OCI-LY7 (cell line): Measurements from ENCODE around the gene SPP1. TPM values are rescaled to one million over a fixed set of nuclear protein-coding genes. Genes with fewer than 3 reads are reported as not detected.

Experiments
- BruUV-seq: library from RNA; stranded (reverse); fragments of 400-500 nt; replicated peaks from 2 replicates; lab custom pipeline; 2021; lab: Mats Ljungman, UMichigan
- CTCF ChIA-PET: fragments of 300-600 bp; sonication (Branson Sonifier 250); formaldehyde crosslinking; loops from one replicate; lab custom pipeline; 2022; ENCODE audit warnings: antibody characterized with exemption; ENCODE audit not compliant: unreplicated experiment; lab: Charles Lee
- POLR2A ChIA-PET: fragments of 300-600 bp; sonication (Branson Sonifier 250); formaldehyde crosslinking; loops from one replicate; lab custom pipeline; 2022; ENCODE audit warnings: antibody characterized with exemption; lab: Charles Lee
- DNase-seq: peaks from one replicate; pipeline ENCODE4 v3.0.0-alpha.2; 2015; ENCODE audit warnings: low spot score
- H2AFZ ChIP-seq: fragments of 200-600 bp; sonication (generic), shearing (Covaris generic); 2 replicates; pipeline ENCODE4 v1.6.1; 2014; ENCODE audit warnings: mild to moderate bottlenecking, antibody characterized with exemption, low read length, moderate library complexity
- H3K27ac ChIP-seq: fragments of 200-600 bp; sonication (generic); 2 replicates; pipeline ENCODE4 v1.5.1; 2014; ENCODE audit warnings: mixed run types, low read depth, mild to moderate bottlenecking, moderate library complexity, low read length, inconsistent platforms; ENCODE audit not compliant: poor library complexity, severe bottlenecking
- H3K36me3 ChIP-seq: fragments of 200-600 bp; sonication (generic); 2 replicates; pipeline ENCODE4 v1.6.1; 2014; ENCODE audit warnings: mild to moderate bottlenecking, antibody characterized with exemption, low read length, moderate library complexity, mixed read lengths; ENCODE audit not compliant: insufficient read depth
- H3K4me1 ChIP-seq: fragments of 200-600 bp; sonication (generic); 2 replicates; pipeline ENCODE4 v1.5.1; 2014; ENCODE audit warnings: mild to moderate bottlenecking, low read length; ENCODE audit not compliant: insufficient read depth, poor library complexity, severe bottlenecking
- H3K4me2 ChIP-seq: fragments of 200-600 bp; sonication (generic); 2 replicates; pipeline ENCODE4 v1.6.1; 2014; ENCODE audit warnings: mild to moderate bottlenecking, low read length
- H3K4me3 ChIP-seq: fragments of 200-600 bp; sonication (generic); 2 replicates; pipeline ENCODE4 v1.5.1; 2014; ENCODE audit warnings: mild to moderate bottlenecking, low read depth, low read length; ENCODE audit not compliant: poor library complexity, severe bottlenecking
- H3K79me2 ChIP-seq: fragments of 200-600 bp; sonication (generic); 2 replicates; pipeline ENCODE4 v1.6.1; 2016; ENCODE audit warnings: low read depth, mild to moderate bottlenecking, low read length, moderate library complexity, mixed read lengths; ENCODE audit not compliant: insufficient read depth
- H3K9me2 ChIP-seq: fragments of 200-600 bp; sonication (generic); 2 replicates; pipeline ENCODE4 v1.6.1; 2016; ENCODE audit warnings: mild to moderate bottlenecking, low read length, mixed read lengths; ENCODE audit not compliant: insufficient read depth
- H3K9me3 ChIP-seq: fragments of 200-600 bp; sonication (generic); 2 replicates; pipeline ENCODE4 v1.6.1; 2014; ENCODE audit warnings: mild to moderate bottlenecking, mixed run types, low read length, mixed read lengths
- H4K20me1 ChIP-seq: fragments of 200-600 bp; sonication (generic); 2 replicates; pipeline ENCODE4 v1.6.1; 2014; ENCODE audit warnings: mild to moderate bottlenecking, antibody characterized with exemption, low read length, moderate library complexity, mixed read lengths; ENCODE audit not compliant: insufficient read depth
- CTCF ChIP-seq: fragments of 200-600 bp; sonication (generic); conservative IDR thresholded peaks from 2 replicates; pipeline ENCODE4 v1.5.1; 2014; ENCODE audit warnings: mild to moderate bottlenecking, antibody characterized with exemption, low read length, moderate library complexity, mixed read lengths
- EZH2phosphoT487 ChIP-seq: fragments of 200-600 bp; sonication (generic); IDR thresholded peaks from 2 replicates; pipeline ENCODE4 v1.6.1; 2018; ENCODE audit warnings: low read depth, borderline replicate concordance, mild to moderate bottlenecking, mixed run types, antibody characterized with exemption, low read length, moderate library complexity, mixed read lengths
- intact Hi-C: fragments of 100-400 bp; cut with micrococcal nuclease; formaldehyde crosslinking; loops from one replicate; pipeline ENCODE4 v1.10.0; 2022; ENCODE audit not compliant: unreplicated experiment
- total RNA-seq, 2 experiments: library from RNA; depleted of rRNA in 1 of 2; stranded (reverse); fragments of >200 nt in 1 of 2; shearing (Covaris generic) in 1 of 2; gene quantifications; 2 replicates each; pipeline ENCODE4 v1.2.3, GENCODE V29; 2014 to 2022

SPP1 gene
- total RNA-seq, 2 experiments from 2014 or later, result 1.4 TPM; not detected in 1

- ChIA-PET CTCF (no interaction called here), POLR2A (no interaction called here)
- TF ChIP-seq CTCF (no peak), EZH2phosphoT487 (no peak)
- no peak for DNase-seq
- Histone ChIP-seq H3K4me1 (no peaks in the 10 kb centered on the region), H3K9me3 (no peaks in the 10 kb centered on the region), H4K20me1 (no peaks in the 10 kb centered on the region), H3K79me2 (no peaks in the 10 kb centered on the region), H2AFZ (no peak overlapping the region), H3K4me3 (no peak overlapping the region), H3K36me3 (no peaks in the 10 kb centered on the region), H3K27ac (no peak overlapping the region), H3K4me2 (no peak overlapping the region), H3K9me2 (no peaks in the 10 kb centered on the region)
- no TSS peak for BruUV-seq
- intact Hi-C loops, result no loop called here
These were observed 33.7 kb upstream of the SPP1 start for GRCh38 chr4:87941537-87942392.

GRCh38 chr4:87943660-87944149 lies 31.8 kb upstream of the SPP1 start:
- BruUV-seq, result no TSS peak
- no peaks in the 10 kb centered on the region for H3K4me1 ChIP-seq
- TF ChIP-seq CTCF, result no peak
- TF ChIP-seq EZH2phosphoT487, result no peak
- no peaks in the 10 kb centered on the region for H4K20me1 ChIP-seq
- DNase-seq, result no peak
- no peak overlapping the region for H2AFZ ChIP-seq
- H3K36me3 ChIP-seq, result no peaks in the 10 kb centered on the region
- intact Hi-C loops, result no loop called here
- H3K4me3 ChIP-seq, result no peak overlapping the region
- H3K9me3 ChIP-seq, result no peaks in the 10 kb centered on the region
- POLR2A ChIA-PET, result interaction anchor here (0.6 to 1.3 kb wide), 3 partner anchors 8 to 949 kb away, joined by 3 read pairs; no protein-coding TSS in a partner anchor
- H3K27ac ChIP-seq, result no peak overlapping the region
- CTCF ChIA-PET, result no interaction called here
- no peak overlapping the region for H3K4me2 ChIP-seq
- no peaks in the 10 kb centered on the region for H3K9me2 ChIP-seq
- H3K79me2 ChIP-seq, result no peaks in the 10 kb centered on the region

- Histone ChIP-seq H2AFZ (no peak overlapping the region), H3K9me2 (no peaks in the 10 kb centered on the region), H3K9me3 (no peaks in the 10 kb centered on the region), H3K36me3 (no peaks in the 10 kb centered on the region), H3K4me1 (no peaks in the 10 kb centered on the region), H3K4me3 (no peak overlapping the region), H3K27ac (no peak overlapping the region), H3K79me2 (no peaks in the 10 kb centered on the region), H3K4me2 (no peak overlapping the region), H4K20me1 (no peaks in the 10 kb centered on the region)
- CTCF ChIA-PET, result no interaction called here
- BruUV-seq, result no TSS peak
- TF ChIP-seq CTCF (no peak), EZH2phosphoT487 (no peak)
- POLR2A ChIA-PET, result interaction anchor here (0.5 to 1.3 kb wide), 2 partner anchors 10 to 39 kb away, joined by 3 to 6 read pairs; no protein-coding TSS in a partner anchor
- intact Hi-C loops, result no loop called here
- no peak for DNase-seq
These were observed 30.5 kb upstream of the SPP1 start for GRCh38 chr4:87944967-87945366.
